ENCODE results near the gene NPTX1.

Gene NPTX1

GRCh38 chr17:80428796-80429195 is 47.6 kb downstream of the NPTX1 start:
- DNase-seq (ENCODE audit: low read depth): no peak
- no peak for TF ChIP-seq CTCF (IDR thresholded peaks at IDR 0.05; ENCODE audit: insufficient read depth, low read depth, low read length, missing control alignments)
- no peak overlapping the region for H3K4me3 ChIP-seq (ENCODE audit: low read depth, low read length)

- no peak for TF ChIP-seq CTCF (IDR thresholded peaks at IDR 0.05; ENCODE audit: insufficient read depth, low read depth, low read length, missing control alignments)
- no peak for DNase-seq (ENCODE audit: low read depth)
- no peak overlapping the region for H3K4me3 ChIP-seq (ENCODE audit: low read depth, low read length)
Measured at GRCh38 chr17:80428363-80428762, 48.0 kb downstream of the NPTX1 start.

GRCh38 chr17:80427366-80428282 is 48.8 kb downstream of the NPTX1 start:
- DNase-seq (ENCODE audit: low read depth): no peak
- H3K4me3 ChIP-seq (ENCODE audit: low read depth, low read length): no peak overlapping the region
- no peak for TF ChIP-seq CTCF (IDR thresholded peaks at IDR 0.05; ENCODE audit: insufficient read depth, low read depth, low read length, missing control alignments)

GRCh38 chr17:80426671-80427326 is 49.6 kb downstream of the NPTX1 start:
- DNase-seq (ENCODE audit: low read depth): peak; percentile 82
- peak; percentile 99 for TF ChIP-seq CTCF (IDR thresholded peaks at IDR 0.05; ENCODE audit: insufficient read depth, low read depth, low read length, missing control alignments)
- H3K4me3 ChIP-seq (ENCODE audit: low read depth, low read length): no peak overlapping the region

GRCh38 chr17:80425835-80426426 is 50.5 kb downstream of the NPTX1 start:
- H3K4me3 ChIP-seq (ENCODE audit: low read depth, low read length): no peak overlapping the region
- no peak for TF ChIP-seq CTCF (IDR thresholded peaks at IDR 0.05; ENCODE audit: insufficient read depth, low read depth, low read length, missing control alignments)
- DNase-seq (ENCODE audit: low read depth): no peak

GRCh38 chr17:80424878-80425765 is 51.3 kb downstream of the NPTX1 start:
- H3K4me3 ChIP-seq (ENCODE audit: low read depth, low read length): no peak overlapping the region
- DNase-seq (ENCODE audit: low read depth): no peak
- no peak for TF ChIP-seq CTCF (IDR thresholded peaks at IDR 0.05; ENCODE audit: insufficient read depth, low read depth, low read length, missing control alignments)
